CD14-positive monocyte (primary cell): ENCODE data around the gene OTUD3. TPM values are rescaled to one million over a fixed set of nuclear protein-coding genes. Genes with fewer than 3 reads are reported as not detected.

Source experiments
- DNase-seq, 3 donors: peaks; one replicate each; pipeline ENCODE4 v3.0.0-alpha.2; 2011 to 2022
- H2AFZ ChIP-seq: 2 replicates; pipeline ENCODE4 v1.6.0; 2012; ENCODE audit warnings: mild to moderate bottlenecking, low read depth, low read length, inconsistent platforms; ENCODE audit not compliant: insufficient read depth, poor library complexity, severe bottlenecking
- H3K27ac ChIP-seq, 2 donors: 1 replicate in 1 of 2; 2 replicates in 1 of 2; pipeline ENCODE4 v1.5.1; 2012 to 2013; ENCODE audit warnings: low read length in 2 of 2, control low read depth in 1 of 2, inconsistent platforms in 1 of 2, low read depth in 1 of 2, mild to moderate bottlenecking in 1 of 2
- H3K27me3 ChIP-seq, 2 donors: one replicate each; pipeline versions ENCODE4 v1.6.0 to v1.6.1; 2011 to 2013; ENCODE audit warnings: low read length in 2 of 2; ENCODE audit not compliant: control insufficient read depth in 2 of 2, insufficient read depth in 2 of 2
- H3K36me3 ChIP-seq, 2 donors: replicated peaks in 1 of 2; 1 replicate in 1 of 2; 2 replicates in 1 of 2; pipeline versions ENCODE4 v1.5.1 to v1.6.1; 2012 to 2013; ENCODE audit warnings: low read length in 2 of 2, control low read depth in 1 of 2, inconsistent platforms in 1 of 2, mild to moderate bottlenecking in 1 of 2; ENCODE audit not compliant: insufficient read depth in 2 of 2, control insufficient read depth in 1 of 2
- H3K4me1 ChIP-seq, 2 donors: 1 replicate in 1 of 2; 2 replicates in 1 of 2; pipeline versions ENCODE4 v1.5.1 to v1.6.1; 2012 to 2013; ENCODE audit warnings: low read length in 2 of 2, control low read depth in 1 of 2, inconsistent platforms in 1 of 2, mild to moderate bottlenecking in 1 of 2, moderate library complexity in 1 of 2; ENCODE audit not compliant: insufficient read depth in 2 of 2, control insufficient read depth in 1 of 2
- H3K4me2 ChIP-seq: replicated peaks from 2 replicates; pipeline ENCODE3; 2012; ENCODE audit warnings: low read length, moderate library complexity, mild to moderate bottlenecking; ENCODE audit not compliant: poor library complexity, severe bottlenecking; ENCODE audit errors: extremely low read depth
- H3K4me3 ChIP-seq, 3 experiments: fragments of 200-600 bp in 1 of 3; sonication (generic) in 1 of 3; replicated peaks in 1 of 3; 1 replicate in 2 of 3; 2 replicates in 1 of 3; pipeline ENCODE4 v1.5.1; 2011 to 2013; ENCODE audit warnings: low read length in 3 of 3, mild to moderate bottlenecking in 3 of 3, control low read depth in 2 of 3, low read depth in 2 of 3, inconsistent platforms in 1 of 3, moderate library complexity in 1 of 3
- H3K79me2 ChIP-seq: 2 replicates; pipeline ENCODE4 v1.6.0; 2012; ENCODE audit warnings: mild to moderate bottlenecking, control low read depth, inconsistent platforms, low read length, moderate library complexity; ENCODE audit not compliant: insufficient read depth
- H3K9ac ChIP-seq: 2 replicates; pipeline ENCODE4 v1.6.0; 2017; ENCODE audit warnings: low read length, mild to moderate bottlenecking; ENCODE audit not compliant: insufficient read depth, poor library complexity, severe bottlenecking
- H3K9me3 ChIP-seq, 2 donors: replicated peaks in 1 of 2; 1 replicate in 1 of 2; 2 replicates in 1 of 2; pipeline versions ENCODE4 v1.5.1 to v1.6.1; 2012 to 2013; ENCODE audit warnings: low read length in 2 of 2, control low read depth in 1 of 2; ENCODE audit not compliant: control insufficient read depth in 1 of 2, insufficient read depth in 1 of 2
- H4K20me1 ChIP-seq: 2 replicates; pipeline ENCODE4 v1.6.0; 2012; ENCODE audit warnings: mild to moderate bottlenecking, low read length, control low read depth, moderate library complexity; ENCODE audit not compliant: insufficient read depth
- H3K27ac Mint-ChIP-seq, 7 donors: one replicate each; pipeline ENCODE4 v1.8.0; 2020; ENCODE audit warnings: mild to moderate bottlenecking in 7 of 7, mixed read lengths in 7 of 7, moderate library complexity in 6 of 7, inconsistent platforms in 2 of 7
- H3K27me3 Mint-ChIP-seq, 3 donors: one replicate each; pipeline ENCODE4 v1.8.0; 2021 to 2022; ENCODE audit warnings: low read depth in 3 of 3, mild to moderate bottlenecking in 3 of 3, mixed read lengths in 3 of 3, moderate library complexity in 3 of 3, inconsistent platforms in 1 of 3
- H3K36me3 Mint-ChIP-seq, 2 donors: one replicate each; pipeline ENCODE4 v1.8.0; 2020; ENCODE audit warnings: mixed read lengths in 2 of 2, inconsistent platforms in 1 of 2, mild to moderate bottlenecking in 1 of 2
- H3K4me1 Mint-ChIP-seq: one replicate; pipeline ENCODE4 v1.8.0; 2020; ENCODE audit warnings: mild to moderate bottlenecking, mixed read lengths
- H3K4me3 Mint-ChIP-seq, 2 donors: one replicate each; pipeline ENCODE4 v1.8.0; 2020; ENCODE audit warnings: mild to moderate bottlenecking in 2 of 2, mixed read lengths in 2 of 2, moderate library complexity in 1 of 2
- H3K9me3 Mint-ChIP-seq, 7 donors: one replicate each; pipeline ENCODE4 v1.8.0; 2020 to 2022; ENCODE audit warnings: mixed read lengths in 7 of 7, mild to moderate bottlenecking in 6 of 7, moderate library complexity in 6 of 7, inconsistent platforms in 2 of 7
- WGBS: methylation state at CpG from one replicate; pipeline ENCODE4 v1.1.5; 2013; ENCODE audit warnings: missing lambda C conversion rate; ENCODE audit not compliant: insufficient coverage; 5-methylcytosine and 5-hydroxymethylcytosine counted together
- intact Hi-C, 2 donors: fragments of 100-400 bp; cut with micrococcal nuclease; formaldehyde crosslinking; loops; one replicate each; pipeline versions ENCODE4 v1.15.0 to v1.15.1; 2023
- polyA plus RNA-seq, 3 donors: library from polyadenylated mRNA; depleted of rRNA in 1 of 3; unstranded in 2 of 3; stranded (reverse) in 1 of 3; fragments of 300-500 nt in 2 of 3; fragments of >200 nt in 1 of 3; fragmentation: Illumina TruSeq in 2 of 3; gene quantifications; 1 replicate in 2 of 3; 2 replicates in 1 of 3; pipeline ENCODE4 v1.2.3, GENCODE V29; 2012 to 2021
- TF ChIP-seq, protein P1 (sequence below): fragments of 200-600 bp; IDR thresholded peaks from one replicate; pipeline ENCODE4 v1.8.0; 2022; ENCODE audit warnings: antibody characterized with exemption, mild to moderate bottlenecking

The OTUD3 gene
- polyA plus RNA-seq, 3 donors, result 0.05 to 3.8 (median 1.2) TPM

DNA sequence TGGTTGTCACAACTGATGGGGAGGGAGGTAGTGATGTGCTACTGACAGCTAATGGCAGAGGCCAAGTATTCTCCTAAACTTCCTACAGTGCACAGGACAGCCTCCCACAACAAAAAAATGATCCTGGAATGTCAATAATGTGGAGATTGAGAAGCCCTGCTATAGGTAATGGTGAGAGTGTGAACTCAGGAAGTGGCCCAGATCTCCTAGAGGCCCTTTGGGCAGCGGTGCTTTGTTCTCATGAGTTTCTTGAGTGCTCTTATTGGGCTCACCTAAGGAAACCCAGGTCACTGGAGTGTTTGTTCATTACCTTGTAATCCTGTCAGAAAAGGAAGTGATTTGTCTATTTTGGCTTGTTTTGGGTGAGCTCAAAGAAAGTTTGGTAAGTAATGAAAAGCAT lies 5.9 kb downstream of the OTUD3 start:
- no CpG with 5 or more reads among the region's 1 CpG for WGBS
- H3K4me3 ChIP-seq, result no peak overlapping the region
- Mint-ChIP-seq H3K4me1 (peaks cover 24% of the 10 kb centered on the region), H3K4me3 (no peak overlapping the region), H3K27me3 (peaks cover 0 to 2% (median 0%) of the 10 kb centered on the region in 3 donors), H3K27ac (no peak overlapping the region), H3K36me3 (peaks cover 30% of the 10 kb centered on the region in 2 donors), H3K9me3 (no peaks in the 10 kb centered on the region)
- intact Hi-C loops, result no loop called here
- peaks cover 17 to 45% of the 10 kb centered on the region in 2 donors for H3K36me3 ChIP-seq
- no peak overlapping the region for H3K4me2 ChIP-seq
- H3K27me3 ChIP-seq, result no peaks in the 10 kb centered on the region
- H4K20me1 ChIP-seq, result peaks cover 14% of the 10 kb centered on the region
- H3K79me2 ChIP-seq, result peaks cover 46% of the 10 kb centered on the region
- no peak overlapping the region for H2AFZ ChIP-seq
- no peak for DNase-seq
- no peak overlapping the region for H3K27ac ChIP-seq
- TF ChIP-seq, protein P1, sequence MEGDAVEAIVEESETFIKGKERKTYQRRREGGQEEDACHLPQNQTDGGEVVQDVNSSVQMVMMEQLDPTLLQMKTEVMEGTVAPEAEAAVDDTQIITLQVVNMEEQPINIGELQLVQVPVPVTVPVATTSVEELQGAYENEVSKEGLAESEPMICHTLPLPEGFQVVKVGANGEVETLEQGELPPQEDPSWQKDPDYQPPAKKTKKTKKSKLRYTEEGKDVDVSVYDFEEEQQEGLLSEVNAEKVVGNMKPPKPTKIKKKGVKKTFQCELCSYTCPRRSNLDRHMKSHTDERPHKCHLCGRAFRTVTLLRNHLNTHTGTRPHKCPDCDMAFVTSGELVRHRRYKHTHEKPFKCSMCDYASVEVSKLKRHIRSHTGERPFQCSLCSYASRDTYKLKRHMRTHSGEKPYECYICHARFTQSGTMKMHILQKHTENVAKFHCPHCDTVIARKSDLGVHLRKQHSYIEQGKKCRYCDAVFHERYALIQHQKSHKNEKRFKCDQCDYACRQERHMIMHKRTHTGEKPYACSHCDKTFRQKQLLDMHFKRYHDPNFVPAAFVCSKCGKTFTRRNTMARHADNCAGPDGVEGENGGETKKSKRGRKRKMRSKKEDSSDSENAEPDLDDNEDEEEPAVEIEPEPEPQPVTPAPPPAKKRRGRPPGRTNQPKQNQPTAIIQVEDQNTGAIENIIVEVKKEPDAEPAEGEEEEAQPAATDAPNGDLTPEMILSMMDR, result no peak
- no peaks in the 10 kb centered on the region for H3K9me3 ChIP-seq
- H3K9ac ChIP-seq, result no peak overlapping the region
- H3K4me1 ChIP-seq, result peaks cover 6 to 9% of the 10 kb centered on the region in 2 donors

DNA sequence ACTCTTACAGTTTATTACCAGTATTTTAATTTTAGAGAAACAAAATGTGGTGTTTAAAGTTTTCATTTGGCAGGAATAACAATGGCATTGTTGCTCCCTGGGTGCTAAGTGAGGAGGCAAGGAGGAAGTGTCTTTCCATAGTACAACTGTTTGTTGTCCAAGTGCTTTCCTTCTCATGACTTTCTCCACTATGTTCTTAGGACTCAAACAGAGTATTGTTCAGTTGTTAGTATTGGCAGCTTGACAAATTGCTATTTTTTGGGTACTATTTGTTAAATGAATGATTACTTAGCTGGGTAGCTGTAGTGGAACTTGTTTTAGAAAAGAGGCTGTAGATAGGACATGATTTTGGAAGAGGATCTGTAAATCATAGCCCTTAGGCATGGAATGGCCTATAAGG lies 7.5 kb downstream of the OTUD3 start:
- Histone ChIP-seq H3K27ac (no peak overlapping the region), H3K4me1 (no peaks in the 10 kb centered on the region), H3K9ac (no peak overlapping the region), H3K27me3 (no peaks in the 10 kb centered on the region), H3K79me2 (peaks cover 30% of the 10 kb centered on the region), H3K4me3 (no peak overlapping the region), H4K20me1 (peaks cover 8% of the 10 kb centered on the region), H3K9me3 (no peaks in the 10 kb centered on the region), H2AFZ (no peak overlapping the region), H3K4me2 (no peak overlapping the region), H3K36me3 (peaks cover 30 to 60% of the 10 kb centered on the region in 2 donors)
- H3K27me3 Mint-ChIP-seq, result no peaks in the 10 kb centered on the region
- TF ChIP-seq, protein P1, result no peak
- peaks cover 35 to 43% of the 10 kb centered on the region in 2 donors for H3K36me3 Mint-ChIP-seq
- intact Hi-C loops, result no loop called here
- no peak overlapping the region for H3K27ac Mint-ChIP-seq
- H3K9me3 Mint-ChIP-seq, result no peaks in the 10 kb centered on the region
- H3K4me1 Mint-ChIP-seq, result peaks cover 16% of the 10 kb centered on the region
- H3K4me3 Mint-ChIP-seq, result no peak overlapping the region
- DNase-seq, result no peak
